Prostate gland (tissue), 2 donors: ENCODE data around the gene ETV6.

Source experiments
- POLR2A ChIP-seq: fragments of 450-650 bp; IDR thresholded peaks from one replicate; pipeline ENCODE4 v1.6.1; 2016; ENCODE audit warnings: antibody characterized with exemption, mild to moderate bottlenecking
- POLR2AphosphoS5 ChIP-seq: sonication (generic); formaldehyde crosslinking; IDR thresholded peaks from one replicate; pipeline ENCODE4 v1.6.1; 2017; ENCODE audit warnings: antibody characterized with exemption
- TF ChIP-seq, protein P1 (sequence below), 4 experiments: fragments of 200-600 bp in 2 of 4; fragments of 450-650 bp in 2 of 4; sonication (generic) in 2 of 4; IDR thresholded peaks; 1 replicate in 3 of 4; 2 replicates in 1 of 4; pipeline ENCODE4 v1.5.1; 2016 to 2019; ENCODE audit warnings: antibody characterized with exemption in 4 of 4, mild to moderate bottlenecking in 2 of 4, moderate library complexity in 2 of 4

DNA sequence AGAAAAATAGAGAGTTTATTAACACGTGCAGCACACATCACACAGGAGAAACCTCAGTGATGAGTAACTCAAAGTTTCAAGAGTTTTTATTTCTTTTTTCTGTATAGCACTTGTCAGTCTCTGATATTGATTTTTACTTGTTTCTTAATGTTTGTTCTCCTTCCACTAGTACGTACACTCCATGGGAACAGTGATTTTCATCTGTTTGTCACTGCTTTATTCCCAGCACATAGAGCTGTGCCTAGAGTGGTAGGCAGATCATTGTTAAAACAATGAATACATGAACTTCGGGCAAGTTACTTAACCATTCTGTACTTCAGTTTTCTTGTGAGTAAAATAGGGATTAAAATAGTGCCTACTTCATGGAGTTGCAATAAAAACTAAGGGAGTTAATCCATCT lies 46.6 kb downstream of the ETV6 start:
- TF ChIP-seq, protein P1, sequence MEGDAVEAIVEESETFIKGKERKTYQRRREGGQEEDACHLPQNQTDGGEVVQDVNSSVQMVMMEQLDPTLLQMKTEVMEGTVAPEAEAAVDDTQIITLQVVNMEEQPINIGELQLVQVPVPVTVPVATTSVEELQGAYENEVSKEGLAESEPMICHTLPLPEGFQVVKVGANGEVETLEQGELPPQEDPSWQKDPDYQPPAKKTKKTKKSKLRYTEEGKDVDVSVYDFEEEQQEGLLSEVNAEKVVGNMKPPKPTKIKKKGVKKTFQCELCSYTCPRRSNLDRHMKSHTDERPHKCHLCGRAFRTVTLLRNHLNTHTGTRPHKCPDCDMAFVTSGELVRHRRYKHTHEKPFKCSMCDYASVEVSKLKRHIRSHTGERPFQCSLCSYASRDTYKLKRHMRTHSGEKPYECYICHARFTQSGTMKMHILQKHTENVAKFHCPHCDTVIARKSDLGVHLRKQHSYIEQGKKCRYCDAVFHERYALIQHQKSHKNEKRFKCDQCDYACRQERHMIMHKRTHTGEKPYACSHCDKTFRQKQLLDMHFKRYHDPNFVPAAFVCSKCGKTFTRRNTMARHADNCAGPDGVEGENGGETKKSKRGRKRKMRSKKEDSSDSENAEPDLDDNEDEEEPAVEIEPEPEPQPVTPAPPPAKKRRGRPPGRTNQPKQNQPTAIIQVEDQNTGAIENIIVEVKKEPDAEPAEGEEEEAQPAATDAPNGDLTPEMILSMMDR (IDR thresholded peaks at IDR 0.05) = no peak
- TF ChIP-seq POLR2A (no peak), POLR2AphosphoS5 (no peak)
